DOHH2 (cell line): ENCODE data around the gene GPR149.

ENCODE experiments used
- CTCF ChIP-seq: fragments of 200-600 bp; sonication (generic); IDR thresholded peaks from one replicate; pipeline ENCODE4 v1.5.1; 2014; ENCODE audit warnings: antibody characterized with exemption, mild to moderate bottlenecking, low read depth, low read length; ENCODE audit not compliant: poor library complexity, severe bottlenecking
- EZH2phosphoT487 ChIP-seq: fragments of 200-600 bp; sonication (generic); IDR thresholded peaks from 2 replicates; pipeline ENCODE4 v1.6.1; 2017; ENCODE audit warnings: borderline replicate concordance, mild to moderate bottlenecking, antibody characterized with exemption, low read length, moderate library complexity, mixed read lengths

DNA sequence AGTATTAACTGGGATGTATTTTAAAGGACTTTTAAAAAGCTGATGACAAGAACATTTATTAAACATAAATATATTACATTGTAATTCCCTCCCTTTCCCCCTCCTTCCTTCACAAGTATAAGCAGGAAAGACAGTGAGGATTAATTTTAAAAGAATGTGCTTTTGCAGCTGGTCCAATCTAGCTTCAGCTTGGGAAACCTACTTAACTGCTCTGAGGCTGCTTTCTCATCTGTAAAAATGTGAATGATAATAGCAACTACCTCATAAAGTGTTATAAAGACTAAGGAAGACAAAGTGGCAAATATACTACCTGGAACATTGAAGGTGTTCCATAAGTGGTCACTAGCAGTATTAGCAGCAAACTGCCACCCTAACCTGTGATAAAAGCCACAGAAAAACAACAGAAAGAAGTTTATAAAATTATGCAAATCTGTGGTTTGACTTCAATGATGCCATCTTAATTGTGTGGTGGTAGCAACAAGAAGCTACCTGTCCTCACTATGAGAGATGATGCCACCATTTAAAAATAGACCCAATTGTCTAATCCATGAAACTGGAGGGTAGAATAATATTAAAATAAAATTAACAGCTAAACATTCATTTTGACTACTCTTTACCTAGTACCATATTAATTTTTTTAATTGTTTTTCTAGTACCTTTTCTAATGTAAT, 125.7 kb downstream of the GPR149 start:
- TF ChIP-seq CTCF = no peak
- no peak for TF ChIP-seq EZH2phosphoT487
